ENCODE data around the gene TMEM40. TPM values are rescaled to one million over a fixed set of nuclear protein-coding genes. Genes with fewer than 3 reads are reported as not detected.

TMEM40 gene
- total and polyA plus RNA-seq, 2 of the 13 experiments (the other 11 are each of a cell fraction or from before 2014, with no cell fraction given) = 0.16 TPM; not detected in 1

GRCh38 chr3:12730506-12731242 lies 28.4 kb downstream of the TMEM40 start:
- no peak overlapping the region for H2AFZ ChIP-seq (ENCODE audit: low read length)
- H3K79me2 ChIP-seq (ENCODE audit: insufficient read depth, low read length) = no peaks in the 10 kb centered on the region
- no peak overlapping the region for H3K27ac ChIP-seq (ENCODE audit: extremely low read length, insufficient read depth, low read length)
- FAIRE-seq (no peak), DNase-seq (ENCODE audit: low spot score) (no peak), ATAC-seq (no peak)
- H3K4me1 ChIP-seq (ENCODE audit: insufficient read depth, low read length) = no peaks in the 10 kb centered on the region
- H3K9me3 ChIP-seq (ENCODE audit: low read length) = no peaks in the 10 kb centered on the region
- H3K4me3 ChIP-seq (replicated peaks in 1 of 3; ENCODE audit: insufficient read depth in 1 of 3, low read depth in 2 of 3, low read length in 3 of 3) = no peak overlapping the region
- no peak overlapping the region for H3K4me2 ChIP-seq (ENCODE audit: low read depth, low read length)
- peaks cover 2 to 14% of the 10 kb centered on the region in 2 experiments; a peak in 2 of 5 replicates for H3K27me3 ChIP-seq (ENCODE audit: control insufficient read depth in 1 of 2, insufficient read depth in 2 of 2, low read length in 2 of 2)
- intact Hi-C loops (cut with micrococcal nuclease; ENCODE audit: unreplicated experiment) (no loop called here), in situ Hi-C loops (cut with HindIII; ENCODE audit: extremely low pct_ligation_motif_present, low pct_unique_long_range_greater_than_20kb) (no loop called here)
- WGBS (ENCODE audit: low lambda C conversion rate) = 41% methylated on average over 4 of the region's 4 CpGs
- BruUV-seq (replicated peaks) = no TSS peak
- no peaks in the 10 kb centered on the region for H3K36me3 ChIP-seq (replicated peaks in 1 of 2; ENCODE audit: control insufficient read depth in 1 of 2, insufficient read depth in 2 of 2, low read length in 2 of 2)
- CTCF ChIA-PET (ENCODE audit: low intra/inter-chr PET ratio, low total read pairs) = no interaction called here
- POLR2A ChIA-PET = no interaction called here
- TF ChIP-seq TRIM24 (CRISPR knock-in tag; IDR thresholded peaks at IDR 0.05) (no peak), NFE2 (CRISPR knock-in tag; IDR thresholded peaks at IDR 0.05) (no peak), ZFP36L2 (CRISPR knock-in tag; IDR thresholded peaks at IDR 0.05) (no peak), FOXO1 (CRISPR knock-in tag; IDR thresholded peaks at IDR 0.05) (no peak), BHLHE40 (IDR thresholded peaks at IDR 0.05; ENCODE audit: low read length) (no peak), ZNF230 (CRISPR knock-in tag; IDR thresholded peaks at IDR 0.05) (no peak), NPAS2 (CRISPR knock-in tag; IDR thresholded peaks at IDR 0.05; ENCODE audit: borderline replicate concordance) (no peak), RBM22 (optimal IDR thresholded peaks at IDR 0.05; ENCODE audit: low read length) (no peak), MXD1 (CRISPR knock-in tag; IDR thresholded peaks at IDR 0.05) (no peak), JARID2 (CRISPR knock-in tag; IDR thresholded peaks at IDR 0.05; ENCODE audit: insufficient replicate concordance) (no peak), ZMYM4 (CRISPR knock-in tag; IDR thresholded peaks at IDR 0.05) (no peak), NFKB2 (CRISPR knock-in tag; IDR thresholded peaks at IDR 0.05; ENCODE audit: borderline replicate concordance) (no peak), JUNB (CRISPR knock-in tag; IDR thresholded peaks at IDR 0.05; ENCODE audit: borderline replicate concordance) (no peak), SMARCE1 (IDR thresholded peaks at IDR 0.05; ENCODE audit: borderline replicate concordance) (no peak)
- TF ChIP-seq, protein P1, sequence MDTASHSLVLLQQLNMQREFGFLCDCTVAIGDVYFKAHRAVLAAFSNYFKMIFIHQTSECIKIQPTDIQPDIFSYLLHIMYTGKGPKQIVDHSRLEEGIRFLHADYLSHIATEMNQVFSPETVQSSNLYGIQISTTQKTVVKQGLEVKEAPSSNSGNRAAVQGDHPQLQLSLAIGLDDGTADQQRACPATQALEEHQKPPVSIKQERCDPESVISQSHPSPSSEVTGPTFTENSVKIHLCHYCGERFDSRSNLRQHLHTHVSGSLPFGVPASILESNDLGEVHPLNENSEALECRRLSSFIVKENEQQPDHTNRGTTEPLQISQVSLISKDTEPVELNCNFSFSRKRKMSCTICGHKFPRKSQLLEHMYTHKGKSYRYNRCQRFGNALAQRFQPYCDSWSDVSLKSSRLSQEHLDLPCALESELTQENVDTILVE (CRISPR knock-in tag; IDR thresholded peaks at IDR 0.05) = no peak
- TF ChIP-seq, protein P2, sequence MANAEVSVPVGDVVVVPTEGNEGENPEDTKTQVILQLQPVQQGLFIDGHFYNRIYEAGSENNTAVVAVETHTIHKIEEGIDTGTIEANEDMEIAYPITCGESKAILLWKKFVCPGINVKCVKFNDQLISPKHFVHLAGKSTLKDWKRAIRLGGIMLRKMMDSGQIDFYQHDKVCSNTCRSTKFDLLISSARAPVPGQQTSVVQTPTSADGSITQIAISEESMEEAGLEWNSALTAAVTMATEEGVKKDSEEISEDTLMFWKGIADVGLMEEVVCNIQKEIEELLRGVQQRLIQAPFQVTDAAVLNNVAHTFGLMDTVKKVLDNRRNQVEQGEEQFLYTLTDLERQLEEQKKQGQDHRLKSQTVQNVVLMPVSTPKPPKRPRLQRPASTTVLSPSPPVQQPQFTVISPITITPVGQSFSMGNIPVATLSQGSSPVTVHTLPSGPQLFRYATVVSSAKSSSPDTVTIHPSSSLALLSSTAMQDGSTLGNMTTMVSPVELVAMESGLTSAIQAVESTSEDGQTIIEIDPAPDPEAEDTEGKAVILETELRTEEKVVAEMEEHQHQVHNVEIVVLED (CRISPR knock-in tag; IDR thresholded peaks at IDR 0.05; ENCODE audit: borderline replicate concordance) = no peak
- TF ChIP-seq, protein P3, sequence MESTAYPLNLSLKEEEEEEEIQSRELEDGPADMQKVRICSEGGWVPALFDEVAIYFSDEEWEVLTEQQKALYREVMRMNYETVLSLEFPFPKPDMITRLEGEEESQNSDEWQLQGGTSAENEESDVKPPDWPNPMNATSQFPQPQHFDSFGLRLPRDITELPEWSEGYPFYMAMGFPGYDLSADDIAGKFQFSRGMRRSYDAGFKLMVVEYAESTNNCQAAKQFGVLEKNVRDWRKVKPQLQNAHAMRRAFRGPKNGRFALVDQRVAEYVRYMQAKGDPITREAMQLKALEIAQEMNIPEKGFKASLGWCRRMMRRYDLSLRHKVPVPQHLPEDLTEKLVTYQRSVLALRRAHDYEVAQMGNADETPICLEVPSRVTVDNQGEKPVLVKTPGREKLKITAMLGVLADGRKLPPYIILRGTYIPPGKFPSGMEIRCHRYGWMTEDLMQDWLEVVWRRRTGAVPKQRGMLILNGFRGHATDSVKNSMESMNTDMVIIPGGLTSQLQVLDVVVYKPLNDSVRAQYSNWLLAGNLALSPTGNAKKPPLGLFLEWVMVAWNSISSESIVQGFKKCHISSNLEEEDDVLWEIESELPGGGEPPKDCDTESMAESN (CRISPR knock-in tag; conservative IDR thresholded peaks at IDR 0.05) = no peak
- no peak overlapping the region for H3K9ac ChIP-seq (ENCODE audit: insufficient read depth, low read depth, low read length)
- no peaks in the 10 kb centered on the region for H4K20me1 ChIP-seq (ENCODE audit: insufficient read depth, low read length)
